HepG2 (cell line): ENCODE data around the gene ARPC1B. TPM values are rescaled to one million over a fixed set of nuclear protein-coding genes. Genes with fewer than 3 reads are reported as not detected.

Experiments used
- AKNA ChIP-seq: sonication (generic); formaldehyde crosslinking; IDR thresholded peaks from 2 replicates; pipeline ENCODE4 v1.4.0; 2020; ENCODE audit warnings: missing genetic modification reagents, borderline replicate concordance
- CBX2 ChIP-seq, 2 experiments: fragments of 200-600 bp in 1 of 2; sonication (generic); formaldehyde crosslinking in 1 of 2; IDR thresholded peaks; 2 replicates each; pipeline versions ENCODE4 v1.7.0 to v1.8.1; 2018 to 2022; ENCODE audit warnings: low read depth in 2 of 2, low read length in 1 of 2, mild to moderate bottlenecking in 1 of 2, missing genetic modification reagents in 1 of 2
- CEBPB ChIP-seq: IDR thresholded peaks from 2 replicates; pipeline ENCODE4 v1.6.1; 2011; ENCODE audit warnings: low read depth, low read length, improper control_type of control experiment, borderline replicate concordance
- CHCHD3 ChIP-seq: sonication (generic); formaldehyde crosslinking; IDR thresholded peaks from 2 replicates; pipeline ENCODE4 v1.8.0; 2022; ENCODE audit warnings: mild to moderate bottlenecking, missing genetic modification reagents, moderate library complexity
- HBP1 ChIP-seq: IDR thresholded peaks from 2 replicates; pipeline ENCODE4 v1.6.1; 2016; ENCODE audit warnings: low read depth, control low read depth
- HNF1B ChIP-seq: sonication (generic); formaldehyde crosslinking; IDR thresholded peaks from 2 replicates; pipeline ENCODE4 v1.5.1; 2020; ENCODE audit warnings: mild to moderate bottlenecking, moderate library complexity, missing genetic modification reagents
- HNRNPH1 ChIP-seq: fragments of 200-400 bp; formaldehyde crosslinking; optimal IDR thresholded peaks from 2 replicates; pipeline ENCODE3; 2017; ENCODE audit warnings: mild to moderate bottlenecking, low read depth, low read length
- HNRNPL ChIP-seq: fragments of 200-400 bp; formaldehyde crosslinking; IDR thresholded peaks from 2 replicates; pipeline ENCODE4 v1.6.1; 2017; ENCODE audit warnings: mild to moderate bottlenecking, low read depth, low read length
- KDM1A ChIP-seq: IDR thresholded peaks from 2 replicates; pipeline ENCODE4 v1.6.1; 2016; ENCODE audit warnings: missing compliant biosample characterization
- PHB2 ChIP-seq: fragments of 450-650 bp; IDR thresholded peaks from 2 replicates; pipeline ENCODE4 v1.6.1; 2018; ENCODE audit not compliant: partially characterized antibody
- SATB2 ChIP-seq: sonication (generic); formaldehyde crosslinking; IDR thresholded peaks from 2 replicates; pipeline ENCODE4 v1.5.0; 2020; ENCODE audit warnings: missing genetic modification reagents
- SKIL ChIP-seq: sonication (generic); formaldehyde crosslinking; IDR thresholded peaks from 2 replicates; pipeline ENCODE4 v1.8.0; 2022; ENCODE audit warnings: missing genetic modification reagents, mild to moderate bottlenecking, moderate library complexity, borderline replicate concordance
- TCF7L2 ChIP-seq: IDR thresholded peaks from 2 replicates; pipeline ENCODE4 v1.6.1; 2011; ENCODE audit warnings: mild to moderate bottlenecking, low read depth, low read length, moderate library complexity
- ZNF264 ChIP-seq: sonication (generic); formaldehyde crosslinking; IDR thresholded peaks from 2 replicates; pipeline ENCODE4 v1.4.0; 2020; ENCODE audit warnings: missing genetic modification reagents
- ZNF558 ChIP-seq: sonication (generic); formaldehyde crosslinking; IDR thresholded peaks from 2 replicates; pipeline ENCODE4 v1.9.0; 2022; ENCODE audit warnings: mild to moderate bottlenecking, missing genetic modification reagents, borderline replicate concordance
- ZNF577 ChIP-seq: sonication (generic); formaldehyde crosslinking; IDR thresholded peaks from 2 replicates; pipeline ENCODE4 v1.4.0; 2020; ENCODE audit warnings: mild to moderate bottlenecking, low read depth, missing genetic modification reagents, borderline replicate concordance
- ZNF790 ChIP-seq: sonication (generic); formaldehyde crosslinking; IDR thresholded peaks from 2 replicates; pipeline ENCODE4 v1.8.0; 2022; ENCODE audit warnings: missing genetic modification reagents, mild to moderate bottlenecking, borderline replicate concordance
- ZNF816 ChIP-seq: sonication (generic); formaldehyde crosslinking; IDR thresholded peaks from 2 replicates; pipeline ENCODE4 v1.8.0; 2022; ENCODE audit warnings: missing genetic modification reagents, mild to moderate bottlenecking, borderline replicate concordance
- polyA plus RNA-seq, 8 experiments: library from polyadenylated mRNA; depleted of rRNA in 3 of 8; stranded (reverse) in 7 of 8; unstranded in 1 of 8; fragments of >200 nt; fragmentation: Illumina TruSeq in 4 of 8; extraction: Trizol in 4 of 8; gene quantifications; 2 replicates each; pipeline versions ENCODE4 v1.2.1 to v1.2.3, GENCODE V29; 2011 to 2016; ENCODE audit warnings: low read depth in 4 of 8, missing spikeins in 1 of 8, mixed read lengths in 1 of 8; ENCODE audit not compliant: insufficient read depth in 1 of 8
- total RNA-seq, 5 experiments: library from RNA; depleted of rRNA; stranded (reverse); fragments of >200 nt; fragmentation: Illumina TruSeq; extraction: Trizol; gene quantifications; 2 replicates each; pipeline ENCODE4 v1.2.3, GENCODE V29; 2016; ENCODE audit warnings: low read depth in 1 of 5

ARPC1B gene
- total and polyA plus RNA-seq, 2 of the 13 experiments (the other 11 are each of a cell fraction or from before 2014, with no cell fraction given), result 72.9 to 89.1 TPM

- TF ChIP-seq SKIL (CRISPR knock-in tag) (peak; percentile 62; the same call in 1 of the 2 replicates), PHB2 (no peak), HNF1B (CRISPR knock-in tag) (peak; percentile 75), CBX2 (IDR thresholded peaks at IDR 0.05; ENCODE audit: low read depth, low read length) (no peak), CBX2 (CRISPR knock-in tag; IDR thresholded peaks at IDR 0.05; ENCODE audit: low read depth) (no peak), ZNF790 (CRISPR knock-in tag) (peak; percentile 83; the same call in 1 of the 2 replicates), CHCHD3 (CRISPR knock-in tag) (no peak), ZNF577 (CRISPR knock-in tag) (no peak), CEBPB (no peak), TCF7L2 (no peak), SATB2 (CRISPR knock-in tag) (no peak), KDM1A (CRISPR knock-in tag) (no peak), AKNA (CRISPR knock-in tag) (no peak), ZNF816 (CRISPR knock-in tag) (0 out of 2 replicates have a peak, but pooled peaks have one; percentile 29), HNRNPH1 (no peak), HNRNPL (no peak), ZNF264 (CRISPR knock-in tag) (no peak), ZNF558 (CRISPR knock-in tag) (no peak), HBP1 (CRISPR knock-in tag) (no peak; the same call in 1 of the 2 replicates)
These were observed 64.3 kb downstream of the ARPC1B start, which contains the start of the genes CPSF4 and PTCD1 (continued) for GRCh38 chr7:99438573-99439480.
